SK-N-SH (cell line): ENCODE results near the gene EPHB2.

Experiments
- CTCF ChIP-seq: fragments of 200-600 bp; sonication (generic); IDR thresholded peaks from 2 replicates; pipeline ENCODE4 v1.6.1; 2017; ENCODE audit warnings: antibody characterized with exemption, mild to moderate bottlenecking, moderate library complexity
- MXI1 ChIP-seq: IDR thresholded peaks from 2 replicates; pipeline ENCODE4 v1.6.1; 2012; ENCODE audit warnings: mild to moderate bottlenecking, low read depth, low read length, improper control_type of control experiment
- POLR2AphosphoS5 ChIP-seq: IDR thresholded peaks from 2 replicates; pipeline ENCODE4 v1.6.1; 2012; ENCODE audit warnings: low read depth, low read length

- TF ChIP-seq CTCF (no peak), POLR2AphosphoS5 (no peak), MXI1 (no peak)
These were observed 192.5 kb downstream of the EPHB2 start for GRCh38 chr1:22903113-22903512.
